NCI-H1105 treated with DMSO at 0.1 percent for 48 hours (cell line): ENCODE results near the gene SEPTIN1.
A peak's percentile ranks its signal among the peaks of the same experiment; 100 is the strongest.
"Not testable (repeated sequence)": the region's sequence is repeated elsewhere in the genome, so short reads cannot be mapped to it uniquely, and the experiment has no call there.

Experiments used
- DNase-seq: peaks from one replicate; lab custom pipeline; 2025; lab: John Stamatoyannopoulos, UW

The SEPTIN1 gene

GRCh38 chr16:30341971-30342370 lies 40.4 kb downstream of the SEPTIN1 start:
- DNase-seq: not testable (repeated sequence)

DNA sequence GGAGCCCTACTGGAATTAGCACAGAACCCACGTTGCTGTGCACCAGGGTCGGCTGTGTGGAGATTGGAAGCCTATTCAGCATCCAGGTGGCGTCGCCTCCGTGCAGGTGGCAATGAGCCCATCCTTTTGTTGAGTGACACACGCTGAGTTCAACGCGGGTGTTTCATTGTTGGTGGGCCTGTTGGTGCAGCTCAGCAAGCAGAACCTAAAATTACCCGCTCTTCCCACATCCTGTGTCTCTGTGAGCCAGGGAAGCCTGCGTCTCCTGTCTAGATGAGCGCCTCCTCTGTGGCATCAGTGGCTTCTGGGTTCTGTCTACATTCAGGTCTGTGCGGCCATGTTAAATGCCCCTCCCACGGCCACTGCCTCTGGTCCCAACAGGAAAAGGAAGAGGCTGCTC lies 41.7 kb downstream of the SEPTIN1 start:
- DNase-seq: no peak

DNA sequence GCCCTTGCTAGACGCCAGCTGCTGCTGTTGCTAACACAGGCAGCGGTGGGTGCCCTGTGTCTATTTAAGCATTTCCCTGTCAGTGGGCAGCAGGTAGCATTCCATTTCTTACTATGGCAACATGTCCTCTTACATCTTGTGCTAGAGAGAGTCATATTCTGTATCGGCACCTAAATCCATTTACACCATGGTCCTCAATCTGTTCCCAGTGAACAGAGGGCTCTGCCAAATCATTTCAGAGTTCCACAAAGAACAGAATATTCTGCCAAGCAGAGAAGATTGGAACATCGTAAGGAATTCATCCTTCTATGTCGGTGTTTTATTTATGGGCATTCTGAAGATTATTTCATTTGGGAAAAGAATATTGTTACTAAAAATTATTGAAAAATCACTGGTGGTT lies 43.6 kb downstream of the SEPTIN1 start:
- not testable (repeated sequence) for DNase-seq

DNA sequence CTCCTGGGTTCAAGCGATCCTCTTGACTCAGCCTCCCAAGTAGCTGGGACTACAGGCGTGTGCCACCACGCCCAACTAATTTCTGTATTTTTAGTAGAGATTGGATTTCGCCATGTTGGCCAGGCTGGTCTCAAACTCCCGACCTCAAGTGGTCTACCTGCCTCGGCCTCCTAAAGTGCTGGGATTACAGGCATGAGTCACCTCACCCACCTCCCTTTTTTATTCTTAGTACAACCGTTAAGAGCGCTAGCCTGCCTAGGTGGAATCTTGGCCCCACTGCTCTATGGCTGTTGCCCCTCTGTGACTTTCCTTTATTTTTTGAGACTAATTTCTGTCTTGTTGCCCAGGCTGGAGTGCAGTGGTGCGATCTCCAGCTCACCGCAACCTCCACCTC lies 44.4 kb downstream of the SEPTIN1 start:
- DNase-seq: not testable (repeated sequence)

- DNase-seq: no peak
Observed at GRCh38 chr16:30335598-30336474, 46.5 kb downstream of the SEPTIN1 start.

DNA sequence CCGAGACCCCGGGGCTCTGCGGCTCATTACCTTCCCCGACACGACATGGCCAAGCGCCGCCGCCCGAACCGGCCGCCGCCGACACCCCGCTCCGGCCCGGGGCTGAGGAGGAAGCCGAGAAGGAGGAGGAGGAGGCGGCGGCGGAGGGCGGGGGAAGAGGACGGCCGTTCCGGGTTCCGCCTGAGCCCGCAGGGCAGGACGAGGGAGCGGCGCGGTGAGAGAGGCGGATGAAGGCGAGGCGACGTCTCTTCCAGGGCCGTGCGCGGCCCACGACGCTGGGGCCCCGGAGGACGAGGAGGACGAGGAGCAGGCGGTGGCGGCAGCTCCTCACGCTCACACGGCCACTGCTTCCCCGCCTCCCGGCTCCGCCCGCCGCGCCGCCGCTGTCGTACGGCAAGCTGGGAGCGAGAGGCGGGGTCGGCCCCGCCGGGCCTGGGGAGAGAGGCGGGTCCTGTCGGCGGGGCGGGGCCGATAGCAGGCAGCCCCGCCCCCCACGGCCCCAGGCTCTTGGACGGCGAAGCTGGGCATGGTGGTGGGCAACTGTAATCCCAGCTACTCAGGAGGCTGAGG lies 47.2 kb downstream of the SEPTIN1 start:
- DNase-seq: peak; percentile 69

DNA sequence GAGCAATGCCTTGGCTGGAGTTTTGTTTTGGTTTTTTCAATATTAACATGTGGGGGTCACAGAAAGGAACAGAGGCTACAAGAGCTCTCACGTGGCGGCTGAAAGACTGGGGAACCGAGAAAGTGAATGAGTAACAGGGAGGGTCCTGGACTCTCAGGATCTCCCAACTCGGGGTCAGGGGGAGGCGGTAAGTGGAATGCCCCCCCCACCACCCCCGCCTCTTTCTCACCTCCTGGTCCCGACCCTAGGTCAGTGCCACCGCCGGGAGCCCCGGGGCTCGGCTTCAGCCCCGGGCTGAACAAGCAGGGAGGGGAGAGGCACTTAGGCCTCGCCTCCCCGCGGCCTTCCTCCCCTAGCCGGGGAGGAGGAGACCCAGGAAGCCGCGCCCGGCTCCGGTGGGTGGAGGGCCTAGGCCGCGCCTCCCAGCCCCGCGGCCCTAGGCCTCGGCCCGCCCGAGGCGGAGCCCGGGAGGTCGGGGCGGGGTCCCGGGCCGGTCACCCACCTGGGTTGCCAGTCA lies 47.8 kb downstream of the SEPTIN1 start:
- DNase-seq: peak; percentile 34
